ENCODE results near the gene MPG.

The MPG gene

GRCh38 chr16:34648-34987 is 43.4 kb upstream of the MPG start:
- WGBS (ENCODE audit: extremely low coverage, insufficient coverage, insufficient read length), result no CpG with 5 or more reads among the region's 6 CpGs
- H3K27me3 ChIP-seq (ENCODE audit: insufficient read depth, low read length), result no peaks in the 10 kb centered on the region
- H3K9me3 ChIP-seq (ENCODE audit: insufficient read depth, low read depth, low read length), result peaks cover 2% of the 10 kb centered on the region

GRCh38 chr16:35011-35677 is 42.9 kb upstream of the MPG start:
- Histone ChIP-seq H3K79me1 (ENCODE audit: low read length) (no peaks in the 10 kb centered on the region), H3K9me3 (ENCODE audit: insufficient read depth, low read depth, low read length) (peaks cover 2% of the 10 kb centered on the region), H2BK12ac (ENCODE audit: low read length) (no peak overlapping the region), H3K23ac (ENCODE audit: low read length) (no peak overlapping the region), H3K36me3 (ENCODE audit: control insufficient read depth in 1 of 2, insufficient read depth in 2 of 2, low read length in 2 of 2) (no peaks in the 10 kb centered on the region), H3K4me1 (ENCODE audit: control insufficient read depth in 1 of 2, insufficient read depth in 2 of 2, low read length in 2 of 2) (no peaks in the 10 kb centered on the region), H2AFZ (ENCODE audit: insufficient read depth, low read length, poor library complexity) (no peak overlapping the region), H3K14ac (ENCODE audit: low read length) (no peak overlapping the region), H3K79me2 (ENCODE audit: control insufficient read depth, insufficient read depth, low read length, poor library complexity) (no peaks in the 10 kb centered on the region), H4K8ac (ENCODE audit: low read depth, low read length) (no peak overlapping the region), H4K91ac (ENCODE audit: low read depth, low read length) (no peak overlapping the region), H3K18ac (ENCODE audit: low read length) (no peak overlapping the region), H3K27me3 (ENCODE audit: insufficient read depth, low read length) (no peaks in the 10 kb centered on the region), H4K12ac (ENCODE audit: low read depth, low read length) (no peak overlapping the region), H3K4me3 (ENCODE audit: low read depth, low read length) (no peak overlapping the region), H3K4ac (ENCODE audit: low read depth, low read length) (no peak overlapping the region), H2AK5ac (ENCODE audit: low read length) (no peak overlapping the region), H3K9ac (ENCODE audit: low read length) (no peak overlapping the region), H2BK5ac (ENCODE audit: low read depth, low read length, poor library complexity) (no peak overlapping the region), H2BK120ac (ENCODE audit: insufficient read depth, low read length, poor library complexity) (no peak overlapping the region), H3K27ac (ENCODE audit: low read depth, low read length) (no peak overlapping the region), H3K4me2 (ENCODE audit: low read length) (no peak overlapping the region)
- WGBS (ENCODE audit: extremely low coverage, insufficient coverage, insufficient read length), result no CpG with 5 or more reads among the region's 17 CpGs
- peak; percentile 95 to 96 for DNase-seq

More at GRCh38 chr16:34648-34987, 43.4 kb upstream of the MPG start:
- Histone ChIP-seq H3K18ac (ENCODE audit: low read length) (no peak overlapping the region), H3K4ac (ENCODE audit: low read depth, low read length) (no peak overlapping the region), H3K4me3 (ENCODE audit: low read depth, low read length) (no peak overlapping the region), H4K12ac (ENCODE audit: low read depth, low read length) (no peak overlapping the region), H3K14ac (ENCODE audit: low read length) (no peak overlapping the region), H3K4me1 (ENCODE audit: control insufficient read depth in 1 of 2, insufficient read depth in 2 of 2, low read length in 2 of 2) (no peaks in the 10 kb centered on the region), H4K8ac (ENCODE audit: low read depth, low read length) (no peak overlapping the region), H3K36me3 (ENCODE audit: control insufficient read depth in 1 of 2, insufficient read depth in 2 of 2, low read length in 2 of 2) (no peaks in the 10 kb centered on the region), H3K9ac (ENCODE audit: low read length) (no peak overlapping the region), H2BK120ac (ENCODE audit: insufficient read depth, low read length, poor library complexity) (no peak overlapping the region), H2BK5ac (ENCODE audit: low read depth, low read length, poor library complexity) (no peak overlapping the region), H2AFZ (ENCODE audit: insufficient read depth, low read length, poor library complexity) (no peak overlapping the region), H3K4me2 (ENCODE audit: low read length) (no peak overlapping the region), H2BK12ac (ENCODE audit: low read length) (no peak overlapping the region), H3K79me2 (ENCODE audit: control insufficient read depth, insufficient read depth, low read length, poor library complexity) (no peaks in the 10 kb centered on the region), H2AK5ac (ENCODE audit: low read length) (no peak overlapping the region), H3K27ac (ENCODE audit: low read depth, low read length) (no peak overlapping the region), H3K23ac (ENCODE audit: low read length) (no peak overlapping the region), H3K79me1 (ENCODE audit: low read length) (no peaks in the 10 kb centered on the region), H4K91ac (ENCODE audit: low read depth, low read length) (no peak overlapping the region)
- DNase-seq, result no peak

GRCh38 chr16:35678-36305 is 42.2 kb upstream of the MPG start:
- no CpG with 5 or more reads among the region's 11 CpGs for WGBS (ENCODE audit: extremely low coverage, insufficient coverage, insufficient read length)
- Histone ChIP-seq H3K36me3 (ENCODE audit: control insufficient read depth in 1 of 2, insufficient read depth in 2 of 2, low read length in 2 of 2) (no peaks in the 10 kb centered on the region), H3K4me3 (ENCODE audit: low read depth, low read length) (no peak overlapping the region)

GRCh38 chr16:36336-36984 is 41.6 kb upstream of the MPG start:
- Histone ChIP-seq H3K4me3 (ENCODE audit: low read depth, low read length) (no peak overlapping the region), H3K27me3 (ENCODE audit: insufficient read depth, low read length) (no peaks in the 10 kb centered on the region), H3K14ac (ENCODE audit: low read length) (no peak overlapping the region), H3K79me2 (ENCODE audit: control insufficient read depth, insufficient read depth, low read length, poor library complexity) (no peaks in the 10 kb centered on the region), H3K27ac (ENCODE audit: low read depth, low read length) (no peak overlapping the region), H3K79me1 (ENCODE audit: low read length) (no peaks in the 10 kb centered on the region), H3K9me3 (ENCODE audit: insufficient read depth, low read depth, low read length) (peaks cover 2% of the 10 kb centered on the region), H3K18ac (ENCODE audit: low read length) (no peak overlapping the region), H3K9ac (ENCODE audit: low read length) (no peak overlapping the region), H3K23ac (ENCODE audit: low read length) (no peak overlapping the region), H4K12ac (ENCODE audit: low read depth, low read length) (no peak overlapping the region), H3K36me3 (ENCODE audit: control insufficient read depth in 1 of 2, insufficient read depth in 2 of 2, low read length in 2 of 2) (no peaks in the 10 kb centered on the region), H4K8ac (ENCODE audit: low read depth, low read length) (no peak overlapping the region), H3K4me2 (ENCODE audit: low read length) (no peak overlapping the region), H2BK120ac (ENCODE audit: insufficient read depth, low read length, poor library complexity) (no peak overlapping the region), H2AFZ (ENCODE audit: insufficient read depth, low read length, poor library complexity) (no peak overlapping the region), H3K4ac (ENCODE audit: low read depth, low read length) (no peak overlapping the region), H2BK12ac (ENCODE audit: low read length) (no peak overlapping the region), H4K91ac (ENCODE audit: low read depth, low read length) (no peak overlapping the region), H2AK5ac (ENCODE audit: low read length) (no peak overlapping the region), H3K4me1 (ENCODE audit: control insufficient read depth in 1 of 2, insufficient read depth in 2 of 2, low read length in 2 of 2) (no peaks in the 10 kb centered on the region), H2BK5ac (ENCODE audit: low read depth, low read length, poor library complexity) (no peak overlapping the region)
- WGBS (ENCODE audit: extremely low coverage, insufficient coverage, insufficient read length), result no CpG with 5 or more reads among the region's 15 CpGs
- no peak for DNase-seq

More at GRCh38 chr16:35678-36305, 42.2 kb upstream of the MPG start:
- Histone ChIP-seq H3K23ac (ENCODE audit: low read length) (no peak overlapping the region), H3K9me3 (ENCODE audit: insufficient read depth, low read depth, low read length) (peaks cover 2% of the 10 kb centered on the region), H2BK120ac (ENCODE audit: insufficient read depth, low read length, poor library complexity) (no peak overlapping the region), H3K9ac (ENCODE audit: low read length) (no peak overlapping the region), H3K27me3 (ENCODE audit: insufficient read depth, low read length) (no peaks in the 10 kb centered on the region), H2AK5ac (ENCODE audit: low read length) (no peak overlapping the region), H3K27ac (ENCODE audit: low read depth, low read length) (no peak overlapping the region), H2BK12ac (ENCODE audit: low read length) (no peak overlapping the region), H3K79me2 (ENCODE audit: control insufficient read depth, insufficient read depth, low read length, poor library complexity) (no peaks in the 10 kb centered on the region), H3K79me1 (ENCODE audit: low read length) (no peaks in the 10 kb centered on the region), H2AFZ (ENCODE audit: insufficient read depth, low read length, poor library complexity) (no peak overlapping the region), H3K4me1 (ENCODE audit: control insufficient read depth in 1 of 2, insufficient read depth in 2 of 2, low read length in 2 of 2) (no peaks in the 10 kb centered on the region), H4K8ac (ENCODE audit: low read depth, low read length) (no peak overlapping the region), H3K4me2 (ENCODE audit: low read length) (no peak overlapping the region), H3K18ac (ENCODE audit: low read length) (no peak overlapping the region), H3K14ac (ENCODE audit: low read length) (no peak overlapping the region), H4K91ac (ENCODE audit: low read depth, low read length) (no peak overlapping the region), H4K12ac (ENCODE audit: low read depth, low read length) (no peak overlapping the region), H2BK5ac (ENCODE audit: low read depth, low read length, poor library complexity) (no peak overlapping the region), H3K4ac (ENCODE audit: low read depth, low read length) (no peak overlapping the region)
- no peak for DNase-seq
